Smooth muscle cell of trachea (primary cell): ENCODE results near the gene DPYD. TPM values are rescaled to one million over a fixed set of nuclear protein-coding genes. Genes with fewer than 3 reads are reported as not detected.

Experiments
- total RNA-seq: library from RNA; depleted of rRNA; stranded (reverse); fragments of >200 nt; gene quantifications from 2 replicates; pipeline ENCODE4 v1.2.1, GENCODE V29; 2014

DPYD gene
- 86.5 and 116 TPM in 2 replicates for total RNA-seq

DNA sequence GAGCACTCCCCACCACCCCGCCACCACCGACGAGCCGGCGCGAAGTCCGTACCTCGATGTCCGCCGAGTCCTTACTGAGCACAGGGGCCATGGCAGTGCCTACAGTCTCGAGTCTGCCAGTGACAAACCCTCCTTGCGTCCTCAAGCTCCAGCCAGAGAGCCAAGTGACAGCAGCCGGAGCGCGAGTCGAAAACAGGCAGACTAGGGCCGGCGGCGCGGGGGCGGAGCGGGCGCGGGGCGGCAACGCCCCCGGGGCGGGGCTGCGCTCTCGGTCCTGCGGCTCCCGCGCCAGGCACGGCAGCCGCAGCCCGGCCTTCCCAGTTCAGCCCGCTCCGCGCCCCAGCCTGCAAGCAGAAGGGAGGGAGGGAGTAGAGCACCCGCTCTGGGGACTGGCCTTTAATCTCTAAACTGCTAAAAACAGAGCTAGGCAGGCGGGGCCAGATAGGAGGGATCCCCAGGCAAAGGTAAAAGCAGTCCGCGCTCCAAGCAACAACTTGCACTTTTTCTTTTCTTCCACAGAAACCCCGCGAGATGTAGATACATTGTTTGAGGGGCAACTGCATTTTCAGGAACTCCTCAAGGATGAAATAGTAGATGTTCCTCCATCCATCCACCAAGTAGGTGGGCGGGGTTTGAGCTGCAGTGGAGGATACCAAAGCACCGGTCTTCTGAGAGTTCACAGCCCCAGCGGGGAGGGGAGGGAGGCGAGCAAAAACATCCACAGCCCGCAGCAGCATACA lies at the start of gene DPYD:
TSS of gene DPYD (minus strand) at position 203 of the 740 bp plus-strand sequence. CDS start at position 91, 112 bp downstream.

